WI38 (cell line): ENCODE data around the gene STYXL1.
"Not testable (repeated sequence)": the region's sequence is repeated elsewhere in the genome, so short reads cannot be mapped to it uniquely, and the experiment has no call there.

Source experiments
- H3K4me3 ChIP-seq: 2 replicates; pipeline ENCODE4 v1.5.1; 2011; ENCODE audit warnings: low read depth, mild to moderate bottlenecking, control low read depth, low read length
- CTCF ChIP-seq: IDR thresholded peaks from 2 replicates; pipeline ENCODE4 v1.5.1; 2012; ENCODE audit warnings: low read depth, mild to moderate bottlenecking, control low read depth, low read length

Gene STYXL1

GRCh38 chr7:76047811-76048667 is at the start of gene STYXL1, which contains the start of gene MDH2:
TSS of gene STYXL1 (minus strand) at chr7:76048000. CDS start at chr7:76030523, 17,477 bp downstream.
TSS of gene MDH2 (plus strand) at chr7:76048106. CDS start at chr7:76048161, 55 bp downstream.
- H3K4me3 ChIP-seq, result peak within 1 kb of the TSS; percentile 99

GRCh38 chr7:76095908-76096307 is 48.1 kb upstream of the STYXL1 start:
- no peak for TF ChIP-seq CTCF
- no peak overlapping the region for H3K4me3 ChIP-seq

More at GRCh38 chr7:76047811-76048667, at the start of gene STYXL1, which contains the start of gene MDH2:
- no peak for TF ChIP-seq CTCF

GRCh38 chr7:76094326-76094725 is 46.5 kb upstream of the STYXL1 start:
- not testable (repeated sequence) for H3K4me3 ChIP-seq

GRCh38 chr7:76093531-76093930 is 45.7 kb upstream of the STYXL1 start:
- not testable (repeated sequence) for H3K4me3 ChIP-seq

GRCh38 chr7:76091506-76091905 is 43.7 kb upstream of the STYXL1 start:
- no peak for TF ChIP-seq CTCF
- H3K4me3 ChIP-seq, result no peak overlapping the region

GRCh38 chr7:76089865-76090475 is 42.2 kb upstream of the STYXL1 start:
- no peak for TF ChIP-seq CTCF
- no peak overlapping the region for H3K4me3 ChIP-seq

- H3K4me3 ChIP-seq, result not testable (repeated sequence)
Observed at GRCh38 chr7:76087362-76087791, 39.6 kb upstream of the STYXL1 start.

GRCh38 chr7:76086070-76086469 is 38.3 kb upstream of the STYXL1 start:
- no peak for TF ChIP-seq CTCF
- H3K4me3 ChIP-seq, result no peak overlapping the region

GRCh38 chr7:76084115-76084514 is 36.3 kb upstream of the STYXL1 start:
- H3K4me3 ChIP-seq, result not testable (repeated sequence)
